ENCODE data around the gene CD4.

GRCh38 chr12:6824085-6824775, 34.9 kb downstream of the CD4 start:
- TF ChIP-seq EZH2 (IDR thresholded peaks at IDR 0.05; ENCODE audit: borderline replicate concordance, low read depth, low read length, severe bottlenecking): no peak
- TF ChIP-seq CTCF (IDR thresholded peaks at IDR 0.05; ENCODE audit: extremely low read depth in 1 of 2, insufficient read depth in 1 of 2, low read depth in 1 of 2, low read length in 2 of 2): no peak
